Colonic mucosa (tissue), 4 donors: ENCODE results near the gene EFNA4. TPM values are rescaled to one million over a fixed set of nuclear protein-coding genes. Genes with fewer than 3 reads are reported as not detected.

ENCODE experiments used
- DNase-seq: peaks from one replicate; pipeline ENCODE4 v3.0.0-alpha.2; 2020
- H3K27ac ChIP-seq: fragments of 200-600 bp; one replicate; pipeline ENCODE4 v1.8.0; 2021
- H3K27me3 ChIP-seq: fragments of 200-600 bp; one replicate; pipeline ENCODE4 v1.8.0; 2021
- H3K36me3 ChIP-seq: fragments of 200-600 bp; one replicate; pipeline ENCODE4 v1.8.0; 2021
- H3K4me1 ChIP-seq: fragments of 200-600 bp; one replicate; pipeline ENCODE4 v1.8.0; 2021; ENCODE audit warnings: mild to moderate bottlenecking
- H3K4me3 ChIP-seq: fragments of 200-600 bp; one replicate; pipeline ENCODE4 v1.8.0; 2021
- H3K9ac ChIP-seq, 2 donors: one replicate each; pipeline ENCODE4 v1.7.0; 2013; ENCODE audit warnings: control low read depth in 2 of 2, low read depth in 2 of 2, low read length in 2 of 2
- H3K9me3 ChIP-seq: fragments of 200-600 bp; one replicate; pipeline ENCODE4 v1.8.0; 2021
- intact Hi-C: fragments of 100-400 bp; cut with DNase I; formaldehyde crosslinking; loops from one replicate; pipeline ENCODE4 v1.14.1; 2022
- total RNA-seq, 2 donors: library from RNA; stranded (reverse); fragmentation: NEBNext Ultra II Directional in 1 of 2; extraction: Animal tissue kit (Norgen Biotek cat#: 25700) in 1 of 2; gene quantifications; one replicate each; pipeline ENCODE4 v1.2.1, GENCODE V29; 2021
- TF ChIP-seq, protein P1 (sequence below): fragments of 200-600 bp; IDR thresholded peaks from one replicate; pipeline ENCODE4 v1.8.0; 2022; ENCODE audit warnings: antibody characterized with exemption, mild to moderate bottlenecking
- donor health status: healthy.
- donor health status: DM: no; HTN: no; CAD: no.
- donor health status: DM: no; HTN: no; CAD: no.

Gene EFNA4
- total RNA-seq, 2 donors from 2014 or later: 26.1 to 27.2 TPM

DNA sequence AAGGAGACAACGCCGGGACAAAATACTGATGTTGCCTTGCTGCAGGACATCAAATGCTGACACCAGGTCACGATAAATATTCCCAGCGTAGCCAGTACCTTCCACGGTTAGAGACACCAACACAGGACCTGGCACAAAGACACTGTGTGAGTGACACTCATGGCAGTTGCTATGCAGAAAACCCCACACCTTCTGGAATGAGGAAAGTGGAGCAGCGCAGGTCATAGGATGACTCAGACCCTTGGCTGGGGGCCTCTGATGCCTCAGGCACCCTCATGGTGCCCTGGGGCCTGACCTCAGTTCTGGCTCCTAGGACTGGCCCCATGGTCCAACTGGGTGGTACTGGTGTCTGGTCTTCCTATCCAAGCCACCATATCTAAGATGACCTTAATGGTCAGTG, 37.0 kb upstream of the EFNA4 start:
- TF ChIP-seq, protein P1, sequence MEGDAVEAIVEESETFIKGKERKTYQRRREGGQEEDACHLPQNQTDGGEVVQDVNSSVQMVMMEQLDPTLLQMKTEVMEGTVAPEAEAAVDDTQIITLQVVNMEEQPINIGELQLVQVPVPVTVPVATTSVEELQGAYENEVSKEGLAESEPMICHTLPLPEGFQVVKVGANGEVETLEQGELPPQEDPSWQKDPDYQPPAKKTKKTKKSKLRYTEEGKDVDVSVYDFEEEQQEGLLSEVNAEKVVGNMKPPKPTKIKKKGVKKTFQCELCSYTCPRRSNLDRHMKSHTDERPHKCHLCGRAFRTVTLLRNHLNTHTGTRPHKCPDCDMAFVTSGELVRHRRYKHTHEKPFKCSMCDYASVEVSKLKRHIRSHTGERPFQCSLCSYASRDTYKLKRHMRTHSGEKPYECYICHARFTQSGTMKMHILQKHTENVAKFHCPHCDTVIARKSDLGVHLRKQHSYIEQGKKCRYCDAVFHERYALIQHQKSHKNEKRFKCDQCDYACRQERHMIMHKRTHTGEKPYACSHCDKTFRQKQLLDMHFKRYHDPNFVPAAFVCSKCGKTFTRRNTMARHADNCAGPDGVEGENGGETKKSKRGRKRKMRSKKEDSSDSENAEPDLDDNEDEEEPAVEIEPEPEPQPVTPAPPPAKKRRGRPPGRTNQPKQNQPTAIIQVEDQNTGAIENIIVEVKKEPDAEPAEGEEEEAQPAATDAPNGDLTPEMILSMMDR: no peak
- DNase-seq: no peak
- H3K36me3 ChIP-seq: no peaks in the 10 kb centered on the region
- no peaks in the 10 kb centered on the region for H3K9me3 ChIP-seq
- H3K4me1 ChIP-seq: no peaks in the 10 kb centered on the region
- H3K27ac ChIP-seq: no peak overlapping the region
- no peak overlapping the region for H3K9ac ChIP-seq
- no peak overlapping the region for H3K4me3 ChIP-seq
- intact Hi-C loops: no loop called here
- no peaks in the 10 kb centered on the region for H3K27me3 ChIP-seq

- Histone ChIP-seq H3K27ac (no peak overlapping the region), H3K27me3 (no peaks in the 10 kb centered on the region), H3K4me1 (no peaks in the 10 kb centered on the region), H3K9me3 (no peaks in the 10 kb centered on the region), H3K4me3 (no peak overlapping the region), H3K36me3 (no peaks in the 10 kb centered on the region), H3K9ac (no peak overlapping the region)
- TF ChIP-seq, protein P1: no peak
- DNase-seq: no peak
- intact Hi-C loops: no loop called here
Observed at GRCh38 chr1:155029513-155030242, 33.9 kb upstream of the EFNA4 start.

DNA sequence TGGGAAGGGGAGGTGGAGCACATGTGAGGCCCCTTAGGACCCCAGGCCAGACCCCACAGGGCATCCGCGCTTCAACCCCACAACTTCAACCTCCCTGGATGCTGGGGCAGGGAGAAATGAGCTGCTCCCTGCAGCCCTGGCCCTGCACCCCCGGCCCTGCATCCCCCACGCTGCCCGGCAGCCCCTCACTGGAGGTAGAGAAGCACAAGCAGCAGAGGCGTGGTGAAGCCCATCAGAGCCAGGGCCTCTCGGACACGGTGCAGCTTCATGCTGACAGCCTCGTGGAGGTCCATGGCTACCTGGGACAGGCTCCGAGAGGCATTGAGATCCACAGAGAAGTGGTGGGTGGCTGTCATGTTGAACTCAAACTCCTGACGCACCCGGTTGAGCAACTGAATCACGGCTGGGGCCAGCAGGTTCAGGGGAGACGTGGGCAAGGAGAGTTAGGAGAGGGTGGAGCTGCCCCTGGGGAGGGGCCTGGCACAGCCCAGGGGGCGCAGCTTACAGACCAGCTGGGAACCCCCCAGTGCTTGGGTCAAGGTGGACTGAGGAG, 33.2 kb upstream of the EFNA4 start:
- H3K4me3 ChIP-seq: no peak overlapping the region
- H3K36me3 ChIP-seq: no peaks in the 10 kb centered on the region
- intact Hi-C loops: no loop called here
- H3K9me3 ChIP-seq: no peaks in the 10 kb centered on the region
- H3K4me1 ChIP-seq: no peaks in the 10 kb centered on the region
- H3K9ac ChIP-seq: no peak overlapping the region
- H3K27me3 ChIP-seq: no peaks in the 10 kb centered on the region
- TF ChIP-seq, protein P1: no peak
- no peak overlapping the region for H3K27ac ChIP-seq
- no peak for DNase-seq

DNA sequence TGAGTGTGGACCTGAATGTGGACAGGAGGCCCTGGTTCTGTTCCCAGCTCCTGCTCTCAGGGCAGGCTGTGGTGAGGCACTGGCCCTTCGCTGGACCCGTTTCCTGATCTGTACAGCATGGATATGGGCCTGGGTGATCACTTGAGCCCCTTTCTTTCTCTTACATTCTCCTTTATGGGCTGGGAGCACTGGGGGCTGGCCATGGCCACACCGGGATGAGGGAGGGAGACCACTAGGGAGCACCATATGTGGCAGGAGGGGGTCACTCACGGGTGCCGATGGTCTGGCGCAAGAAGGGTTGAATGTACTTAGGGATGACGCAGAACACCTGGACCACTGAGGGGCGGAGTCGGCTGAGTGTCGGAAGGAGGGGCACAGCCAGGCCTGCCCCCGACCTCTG, 32.6 kb upstream of the EFNA4 start:
- Histone ChIP-seq H3K4me3 (no peak overlapping the region), H3K9ac (no peak overlapping the region), H3K27ac (no peak overlapping the region), H3K27me3 (no peaks in the 10 kb centered on the region), H3K36me3 (no peaks in the 10 kb centered on the region), H3K9me3 (no peaks in the 10 kb centered on the region), H3K4me1 (no peaks in the 10 kb centered on the region)
- DNase-seq: no peak
- TF ChIP-seq, protein P1: no peak
- intact Hi-C loops: no loop called here

DNA sequence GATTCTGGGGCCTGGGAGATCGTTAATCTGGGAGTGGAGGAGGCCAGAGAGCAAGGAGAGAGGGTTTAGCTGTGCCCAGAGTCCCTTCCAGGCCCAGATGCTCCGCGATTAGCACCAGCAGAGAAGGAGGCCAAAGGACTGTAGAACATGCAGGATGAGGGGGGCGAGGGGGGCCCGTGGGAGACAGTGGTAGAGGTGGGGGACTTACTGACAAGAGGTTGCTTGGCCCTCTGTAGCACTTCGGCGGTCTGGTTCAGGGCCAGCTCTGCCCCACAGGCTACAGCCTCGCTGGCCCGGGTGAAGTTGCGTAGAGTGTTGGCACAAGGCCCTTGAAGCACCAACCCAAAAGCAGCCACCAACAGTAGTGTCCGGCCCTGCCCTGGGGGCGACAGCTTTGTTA, 30.7 kb upstream of the EFNA4 start:
- intact Hi-C loops: no loop called here
- TF ChIP-seq, protein P1: no peak

More for the DNA sequence above, 30.7 kb upstream of the EFNA4 start:
- H3K36me3 ChIP-seq: no peaks in the 10 kb centered on the region
- H3K4me3 ChIP-seq: no peak overlapping the region
- H3K4me1 ChIP-seq: no peaks in the 10 kb centered on the region
- no peak overlapping the region for H3K9ac ChIP-seq
- H3K27me3 ChIP-seq: no peaks in the 10 kb centered on the region
- no peaks in the 10 kb centered on the region for H3K9me3 ChIP-seq
- no peak overlapping the region for H3K27ac ChIP-seq
- DNase-seq: no peak
